Peyer's patch (tissue), 4 donors: ENCODE data around the gene BCKDHB. TPM values are rescaled to one million over a fixed set of nuclear protein-coding genes. Genes with fewer than 3 reads are reported as not detected.
"Not testable (repeated sequence)": the region's sequence is repeated elsewhere in the genome, so short reads cannot be mapped to it uniquely, and the experiment has no call there.

Experiments
- DNase-seq, 3 donors: peaks; one replicate each; pipeline ENCODE4 v3.0.0-alpha.2; 2017 to 2019
- H3K27ac ChIP-seq, 4 donors: fragments of 200-600 bp; sonication (generic); one replicate each; pipeline ENCODE4 v1.5.1; 2016 to 2019
- H3K27me3 ChIP-seq, 2 donors: fragments of 200-600 bp; sonication (generic); one replicate each; pipeline ENCODE4 v1.5.1; 2019
- H3K36me3 ChIP-seq, 3 donors: fragments of 200-600 bp; sonication (generic); one replicate each; pipeline ENCODE4 v1.5.1; 2016 to 2019
- H3K4me1 ChIP-seq, 4 donors: fragments of 200-600 bp; sonication (generic); one replicate each; pipeline ENCODE4 v1.5.1; 2016 to 2019
- H3K4me3 ChIP-seq, 4 donors: fragments of 200-600 bp; sonication (generic); 1 replicate in 3 of 4; 2 replicates in 1 of 4; pipeline ENCODE4 v1.5.1; 2016 to 2019; ENCODE audit warnings: mild to moderate bottlenecking in 1 of 4
- H3K9me3 ChIP-seq, 4 donors: fragments of 200-600 bp; sonication (generic); one replicate each; pipeline ENCODE4 v1.5.1; 2016 to 2019; ENCODE audit warnings: mild to moderate bottlenecking in 1 of 4
- POLR2A ChIP-seq, 2 donors: fragments of 450-650 bp; IDR thresholded peaks; one replicate each; pipeline ENCODE4 v1.5.1; 2017; ENCODE audit warnings: antibody characterized with exemption in 2 of 2, mild to moderate bottlenecking in 2 of 2, moderate library complexity in 2 of 2
- total RNA-seq, 4 donors: library from RNA; depleted of rRNA; stranded (reverse); fragments of >200 nt; gene quantifications; one replicate each; pipeline ENCODE4 v1.1.0, GENCODE V29; 2016
- TF ChIP-seq, protein P1 (sequence below), 6 experiments: fragments of 450-650 bp in 4 of 6; fragments of 200-600 bp in 2 of 6; sonication (generic) in 1 of 6; IDR thresholded peaks; one replicate each; pipeline ENCODE4 v1.5.1; 2017 to 2019; ENCODE audit warnings: antibody characterized with exemption in 6 of 6, mild to moderate bottlenecking in 3 of 6, moderate library complexity in 1 of 6

Gene BCKDHB
- total RNA-seq, 4 donors from 2014 or later = 13.3 to 31.8 (median 20.1) TPM

- Histone ChIP-seq H3K36me3 (no peaks in the 10 kb centered on the region), H3K27me3 (no peaks in the 10 kb centered on the region), H3K4me3 (no peak overlapping the region), H3K27ac (no peak overlapping the region), H3K4me1 (no peaks in the 10 kb centered on the region), H3K9me3 (peaks cover 0 to 13% (median 4%) of the 10 kb centered on the region in 4 donors)
- DNase-seq = no peak
- TF ChIP-seq, protein P1, sequence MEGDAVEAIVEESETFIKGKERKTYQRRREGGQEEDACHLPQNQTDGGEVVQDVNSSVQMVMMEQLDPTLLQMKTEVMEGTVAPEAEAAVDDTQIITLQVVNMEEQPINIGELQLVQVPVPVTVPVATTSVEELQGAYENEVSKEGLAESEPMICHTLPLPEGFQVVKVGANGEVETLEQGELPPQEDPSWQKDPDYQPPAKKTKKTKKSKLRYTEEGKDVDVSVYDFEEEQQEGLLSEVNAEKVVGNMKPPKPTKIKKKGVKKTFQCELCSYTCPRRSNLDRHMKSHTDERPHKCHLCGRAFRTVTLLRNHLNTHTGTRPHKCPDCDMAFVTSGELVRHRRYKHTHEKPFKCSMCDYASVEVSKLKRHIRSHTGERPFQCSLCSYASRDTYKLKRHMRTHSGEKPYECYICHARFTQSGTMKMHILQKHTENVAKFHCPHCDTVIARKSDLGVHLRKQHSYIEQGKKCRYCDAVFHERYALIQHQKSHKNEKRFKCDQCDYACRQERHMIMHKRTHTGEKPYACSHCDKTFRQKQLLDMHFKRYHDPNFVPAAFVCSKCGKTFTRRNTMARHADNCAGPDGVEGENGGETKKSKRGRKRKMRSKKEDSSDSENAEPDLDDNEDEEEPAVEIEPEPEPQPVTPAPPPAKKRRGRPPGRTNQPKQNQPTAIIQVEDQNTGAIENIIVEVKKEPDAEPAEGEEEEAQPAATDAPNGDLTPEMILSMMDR (IDR thresholded peaks at IDR 0.05) = no peak
- no peak for TF ChIP-seq POLR2A (IDR thresholded peaks at IDR 0.05)
Measured at GRCh38 chr6:80289727-80290126, 183.3 kb downstream of the BCKDHB start.

DNA sequence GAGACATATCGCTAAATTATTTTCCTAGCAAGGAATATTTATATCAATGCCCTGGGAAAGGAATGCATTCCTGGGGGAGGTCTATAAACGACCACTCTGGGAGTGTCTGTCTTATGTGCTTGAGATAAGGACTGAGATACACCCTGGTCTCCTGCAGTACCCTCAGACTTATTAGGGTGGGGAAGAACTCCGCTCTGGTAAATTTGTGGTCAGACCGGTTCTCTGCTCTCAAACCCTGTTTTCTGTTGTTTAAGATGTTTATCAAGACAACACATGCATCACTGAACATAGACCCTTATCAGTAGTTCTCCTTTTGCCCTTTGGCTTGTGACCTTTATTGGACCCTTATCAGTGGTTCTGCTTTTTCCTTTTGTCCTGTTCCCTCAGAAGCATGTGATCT, 188.1 kb downstream of the BCKDHB start:
- H3K4me1 ChIP-seq, H3K27ac ChIP-seq, DNase-seq, H3K36me3 ChIP-seq, H3K4me3 ChIP-seq, H3K27me3 ChIP-seq: not testable (repeated sequence)
- peaks cover 0 to 15% (median 4%) of the 10 kb centered on the region in 4 donors for H3K9me3 ChIP-seq

GRCh38 chr6:80302716-80303115, 196.2 kb downstream of the BCKDHB start:
- Histone ChIP-seq H3K4me1 (no peaks in the 10 kb centered on the region), H3K4me3 (no peak overlapping the region), H3K36me3 (no peaks in the 10 kb centered on the region), H3K27me3 (no peaks in the 10 kb centered on the region), H3K27ac (no peak overlapping the region), H3K9me3 (no peaks in the 10 kb centered on the region)
- no peak for DNase-seq
- TF ChIP-seq POLR2A (IDR thresholded peaks at IDR 0.05) = no peak
- TF ChIP-seq, protein P1 (IDR thresholded peaks at IDR 0.05) = no peak

- Histone ChIP-seq H3K4me1 (no peaks in the 10 kb centered on the region), H3K9me3 (no peaks in the 10 kb centered on the region), H3K4me3 (no peak overlapping the region), H3K27ac (no peak overlapping the region), H3K36me3 (no peaks in the 10 kb centered on the region), H3K27me3 (no peaks in the 10 kb centered on the region)
- TF ChIP-seq, protein P1 (IDR thresholded peaks at IDR 0.05) = no peak
- TF ChIP-seq POLR2A (IDR thresholded peaks at IDR 0.05) = no peak
- DNase-seq = no peak
Measured at GRCh38 chr6:80304014-80304413, 197.5 kb downstream of the BCKDHB start.

- no peak for TF ChIP-seq POLR2A (IDR thresholded peaks at IDR 0.05)
- TF ChIP-seq, protein P1 (IDR thresholded peaks at IDR 0.05) = no peak
- Histone ChIP-seq H3K27ac (no peak overlapping the region), H3K4me1 (no peaks in the 10 kb centered on the region), H3K9me3 (no peaks in the 10 kb centered on the region), H3K36me3 (no peaks in the 10 kb centered on the region), H3K27me3 (no peaks in the 10 kb centered on the region), H3K4me3 (no peak overlapping the region)
- DNase-seq = peak in 1 of 3 donors; percentile 33
Measured at GRCh38 chr6:80314531-80314930, 208.1 kb downstream of the BCKDHB start.

DNA sequence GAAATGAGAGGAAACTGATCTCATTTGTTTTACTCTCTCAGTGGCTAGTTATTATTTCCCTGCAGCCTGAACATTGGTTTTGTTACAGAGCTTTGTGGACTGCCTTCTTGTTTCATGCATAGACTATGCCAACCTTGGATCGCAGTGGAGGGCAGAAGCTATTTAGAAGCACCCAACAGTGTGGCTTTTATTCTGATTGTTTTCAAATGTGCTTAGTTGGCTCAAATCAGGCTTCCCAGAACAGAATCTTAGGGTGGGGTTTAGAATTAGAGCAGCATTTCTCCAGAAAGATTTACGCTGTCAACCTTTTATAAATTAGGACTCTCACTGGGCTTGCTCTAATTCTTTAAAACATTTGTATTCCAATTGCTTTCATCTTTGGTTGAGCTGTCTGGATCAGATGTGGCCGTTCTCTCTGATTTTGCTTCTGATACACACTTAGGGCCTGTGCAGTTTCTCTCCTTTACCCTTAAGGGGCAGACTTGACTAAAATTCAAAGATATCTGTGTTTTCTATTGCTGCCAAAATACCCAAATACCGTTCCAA, 210.3 kb downstream of the BCKDHB start:
- Histone ChIP-seq H3K27me3 (no peaks in the 10 kb centered on the region), H3K4me1 (no peaks in the 10 kb centered on the region), H3K4me3 (no peak overlapping the region), H3K27ac (no peak overlapping the region), H3K9me3 (no peaks in the 10 kb centered on the region), H3K36me3 (no peaks in the 10 kb centered on the region)
- TF ChIP-seq, protein P1 (IDR thresholded peaks at IDR 0.05) = no peak
- no peak for TF ChIP-seq POLR2A (IDR thresholded peaks at IDR 0.05)
- no peak for DNase-seq
